Subcutaneous abdominal adipose tissue (tissue), 5 donors: ENCODE results near the gene ARPIN.
"Not testable (repeated sequence)": the region's sequence is repeated elsewhere in the genome, so short reads cannot be mapped to it uniquely, and the experiment has no call there.

Source experiments
- H3K27ac ChIP-seq: one replicate; pipeline ENCODE4 v1.7.0; 2013; ENCODE audit warnings: low read depth, mild to moderate bottlenecking, inconsistent platforms, low read length, moderate library complexity
- H3K27me3 ChIP-seq, 5 donors: one replicate each; pipeline ENCODE4 v1.7.0; 2013; ENCODE audit warnings: low read length in 5 of 5, inconsistent platforms in 1 of 5; ENCODE audit not compliant: control insufficient read depth in 5 of 5, insufficient read depth in 4 of 5
- H3K36me3 ChIP-seq, 5 donors: one replicate each; pipeline ENCODE4 v1.7.0; 2013; ENCODE audit warnings: low read length in 5 of 5; ENCODE audit not compliant: control insufficient read depth in 5 of 5, insufficient read depth in 5 of 5
- H3K4me1 ChIP-seq, 5 donors: one replicate each; pipeline ENCODE4 v1.7.0; 2013; ENCODE audit warnings: low read length in 5 of 5, mild to moderate bottlenecking in 3 of 5, moderate library complexity in 1 of 5; ENCODE audit not compliant: control insufficient read depth in 5 of 5, insufficient read depth in 5 of 5
- H3K4me3 ChIP-seq, 5 donors: one replicate each; pipeline ENCODE4 v1.7.0; 2013; ENCODE audit warnings: low read length in 5 of 5, low read depth in 1 of 5
- H3K9ac ChIP-seq, 5 donors: one replicate each; pipeline ENCODE4 v1.7.0; 2013; ENCODE audit warnings: low read length in 5 of 5, mild to moderate bottlenecking in 4 of 5, moderate library complexity in 3 of 5
- H3K9me3 ChIP-seq, 5 donors: one replicate each; pipeline ENCODE4 v1.7.0; 2013; ENCODE audit warnings: low read length in 5 of 5; ENCODE audit not compliant: control insufficient read depth in 5 of 5
- donor health status: healthy.
- donor health status: healthy.
- donor health status: healthy.
- donor health status: healthy.
- donor health status: healthy.

The ARPIN gene

DNA sequence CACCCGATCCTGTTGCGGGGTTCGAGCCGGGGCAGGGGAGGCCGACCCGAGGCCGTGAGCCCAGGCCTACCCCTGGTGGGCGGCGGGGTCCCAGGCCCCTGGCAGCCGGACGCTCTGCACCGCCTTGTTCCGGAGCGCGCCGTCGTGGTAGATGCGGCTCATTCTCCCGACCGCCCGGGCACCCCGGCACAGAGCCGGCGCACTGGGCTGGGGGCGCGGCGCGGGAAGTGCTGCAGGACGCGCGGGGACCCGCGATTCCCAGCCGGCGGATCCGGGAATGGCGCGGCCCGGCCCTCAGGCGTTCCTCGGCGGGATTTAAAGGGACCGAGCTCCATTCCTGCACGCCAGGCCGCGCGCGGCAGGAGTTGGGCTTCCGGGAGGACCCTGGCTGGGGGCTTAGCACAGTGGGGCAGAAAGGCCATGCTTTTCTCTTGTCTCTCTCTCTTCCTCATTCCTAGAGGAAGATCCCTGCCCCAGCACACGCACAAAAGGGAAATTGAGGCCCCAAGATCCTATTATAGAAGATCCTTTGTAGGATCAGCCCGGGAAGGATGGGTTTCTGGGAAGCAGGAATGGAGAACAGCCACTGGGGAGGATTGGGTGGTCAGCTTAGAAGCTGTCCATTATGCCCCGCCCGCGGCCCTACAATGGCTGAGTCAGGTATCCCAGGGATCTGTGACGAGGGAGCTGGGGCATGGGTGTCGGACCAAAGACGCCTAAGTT, at the start of gene ARPIN:
Gene ARPIN, minus strand, starts transcription at position 279 of the 723 bp plus-strand sequence. Its CDS starts 117 bp downstream, at position 162.
- Histone ChIP-seq H3K9ac (peak within 1 kb of the TSS; percentile 27 to 88 (median 66)), H3K4me1 (peaks cover 0 to 24% (median 20%) of the 10 kb centered on the region in 5 donors)

DNA sequence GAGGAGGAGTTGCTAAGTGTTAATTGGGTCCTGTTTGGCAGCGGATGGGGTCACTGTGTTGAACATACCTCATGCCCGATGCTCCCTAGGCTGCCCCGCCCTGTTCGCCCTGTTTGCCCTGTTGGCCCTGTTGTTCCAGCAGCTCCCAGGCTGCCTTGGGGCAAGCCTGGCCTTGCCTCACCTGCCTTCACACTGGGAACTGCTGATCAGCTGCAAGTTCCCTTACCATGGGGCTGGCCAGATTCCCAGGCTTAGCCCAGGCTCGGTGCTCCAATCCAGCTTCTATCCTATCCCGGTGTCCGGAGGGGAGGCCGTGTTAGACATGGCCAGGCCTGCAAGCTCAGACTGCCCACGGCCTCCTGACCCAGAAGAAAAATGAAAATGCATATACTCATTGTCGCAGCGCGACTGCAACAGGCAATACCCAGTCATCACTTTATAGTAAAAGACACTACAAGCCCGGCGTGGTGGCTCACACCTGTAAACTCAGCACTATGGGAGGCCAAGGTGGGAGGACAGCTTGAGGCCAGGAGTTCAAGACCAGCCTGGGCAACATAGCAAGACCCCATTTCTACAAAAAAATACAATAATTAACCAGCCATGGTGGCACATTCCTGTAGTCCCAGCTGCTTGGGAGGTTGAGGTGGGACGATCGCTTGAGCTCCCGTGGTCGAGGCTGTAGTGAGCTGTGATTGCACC, 45.5 kb upstream of the ARPIN start:
- Histone ChIP-seq H3K27me3 (no peaks in the 10 kb centered on the region), H3K27ac (no peak overlapping the region), H3K4me3 (no peak overlapping the region), H3K36me3 (no peaks in the 10 kb centered on the region), H3K9me3 (no peaks in the 10 kb centered on the region), H3K4me1 (no peaks in the 10 kb centered on the region), H3K9ac (no peak overlapping the region)

More for the DNA sequence above, at the start of gene ARPIN:
- no peaks in the 10 kb centered on the region for H3K27me3 ChIP-seq
- H3K9me3 ChIP-seq = no peaks in the 10 kb centered on the region
- H3K27ac ChIP-seq = peak within 1 kb of the TSS; percentile 18
- peak within 1 kb of the TSS; percentile 68 to 80 (median 76) for H3K4me3 ChIP-seq
- H3K36me3 ChIP-seq = peaks cover 0 to 26% (median 16%) of the 10 kb centered on the region in 5 donors

DNA sequence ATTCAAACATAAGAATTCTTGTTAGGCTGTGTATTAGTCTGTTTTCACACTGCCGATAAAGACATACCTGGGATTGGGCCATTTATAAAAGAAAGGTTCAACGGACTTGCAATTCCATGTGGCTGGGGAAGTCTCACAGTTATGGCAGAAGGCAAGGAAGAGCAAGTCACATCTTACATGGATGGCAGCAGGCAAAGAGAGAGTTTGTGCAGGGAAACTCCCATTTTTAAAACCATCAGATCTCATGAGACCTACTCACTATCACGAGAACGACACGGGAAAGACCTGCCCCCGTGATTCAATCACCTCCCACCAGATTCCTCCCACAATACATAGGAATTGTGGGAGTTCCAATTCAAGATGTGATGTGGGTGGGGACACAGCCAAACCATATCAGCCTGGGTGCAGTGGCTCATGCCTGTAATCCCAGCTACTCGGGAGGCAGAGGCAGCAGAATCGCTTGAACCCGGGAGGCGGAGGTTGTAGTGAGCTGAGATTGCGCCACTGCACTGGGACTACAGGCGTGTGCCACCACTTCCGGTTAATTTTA, 42.8 kb upstream of the ARPIN start:
- not testable (repeated sequence) for H3K4me1 ChIP-seq, H3K27me3 ChIP-seq, H3K9me3 ChIP-seq, H3K9ac ChIP-seq, H3K36me3 ChIP-seq, H3K27ac ChIP-seq, H3K4me3 ChIP-seq

DNA sequence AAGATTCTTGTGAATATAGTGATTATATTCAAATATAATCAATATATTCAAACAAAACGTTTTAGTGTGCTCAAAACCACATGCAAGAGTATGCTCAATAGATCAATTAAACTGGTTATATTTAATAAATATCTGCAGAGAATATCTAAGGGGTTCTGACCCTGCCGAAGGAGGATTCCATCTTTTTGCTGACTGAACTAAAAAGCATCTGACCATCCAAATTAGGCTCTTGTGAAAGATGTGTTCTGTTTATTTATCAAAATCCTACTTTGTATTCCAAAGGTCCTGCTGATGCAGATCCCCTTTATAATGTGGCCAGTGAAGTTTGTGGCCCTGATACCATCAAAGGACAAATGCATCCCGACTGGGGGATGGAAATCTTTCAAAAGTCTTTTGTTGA, 41.8 kb upstream of the ARPIN start:
- no peaks in the 10 kb centered on the region for H3K4me1 ChIP-seq
- H3K27ac ChIP-seq = no peak overlapping the region
- H3K4me3 ChIP-seq = no peak overlapping the region
- H3K27me3 ChIP-seq = no peaks in the 10 kb centered on the region
- H3K36me3 ChIP-seq = no peaks in the 10 kb centered on the region
- no peaks in the 10 kb centered on the region for H3K9me3 ChIP-seq
- no peak overlapping the region for H3K9ac ChIP-seq

GRCh38 chr15:89948796-89949195, 36.0 kb upstream of the ARPIN start:
- no peak overlapping the region for H3K4me3 ChIP-seq
- H3K9me3 ChIP-seq = peaks cover 0 to 6% (median 0%) of the 10 kb centered on the region in 5 donors
- no peaks in the 10 kb centered on the region for H3K36me3 ChIP-seq
- no peaks in the 10 kb centered on the region for H3K4me1 ChIP-seq
- no peak overlapping the region for H3K27ac ChIP-seq
- no peaks in the 10 kb centered on the region for H3K27me3 ChIP-seq
- H3K9ac ChIP-seq = no peak overlapping the region

GRCh38 chr15:89947385-89947784, 34.6 kb upstream of the ARPIN start:
- Histone ChIP-seq H3K9me3 (peaks cover 0 to 6% (median 0%) of the 10 kb centered on the region in 5 donors), H3K27ac (no peak overlapping the region), H3K4me3 (no peak overlapping the region), H3K9ac (no peak overlapping the region), H3K36me3 (no peaks in the 10 kb centered on the region), H3K4me1 (no peaks in the 10 kb centered on the region), H3K27me3 (no peaks in the 10 kb centered on the region)

- Histone ChIP-seq H3K4me3 (no peak overlapping the region), H3K9me3 (peaks cover 0 to 6% (median 0%) of the 10 kb centered on the region in 5 donors), H3K27ac (no peak overlapping the region), H3K36me3 (no peaks in the 10 kb centered on the region), H3K4me1 (no peaks in the 10 kb centered on the region), H3K9ac (no peak overlapping the region), H3K27me3 (no peaks in the 10 kb centered on the region)
Measured at GRCh38 chr15:89946681-89947299, 34.0 kb upstream of the ARPIN start.

GRCh38 chr15:89943721-89944120, 31.0 kb upstream of the ARPIN start:
- not testable (repeated sequence) for H3K4me3 ChIP-seq, H3K27me3 ChIP-seq, H3K27ac ChIP-seq, H3K36me3 ChIP-seq, H3K9ac ChIP-seq, H3K4me1 ChIP-seq, H3K9me3 ChIP-seq

GRCh38 chr15:89939910-89940309, 27.2 kb upstream of the ARPIN start:
- H3K27me3 ChIP-seq = no peaks in the 10 kb centered on the region
- H3K36me3 ChIP-seq = no peaks in the 10 kb centered on the region
- no peak overlapping the region for H3K4me3 ChIP-seq
- no peak overlapping the region for H3K27ac ChIP-seq
- no peaks in the 10 kb centered on the region for H3K9me3 ChIP-seq
- no peaks in the 10 kb centered on the region for H3K4me1 ChIP-seq
- H3K9ac ChIP-seq = no peak overlapping the region

- H3K4me3 ChIP-seq, H3K9ac ChIP-seq, H3K27ac ChIP-seq, H3K27me3 ChIP-seq, H3K36me3 ChIP-seq, H3K4me1 ChIP-seq, H3K9me3 ChIP-seq: not testable (repeated sequence)
Measured at GRCh38 chr15:89939377-89939776, 26.6 kb upstream of the ARPIN start.
